ENCODE results near the gene PIEZO2.

PIEZO2 gene

DNA sequence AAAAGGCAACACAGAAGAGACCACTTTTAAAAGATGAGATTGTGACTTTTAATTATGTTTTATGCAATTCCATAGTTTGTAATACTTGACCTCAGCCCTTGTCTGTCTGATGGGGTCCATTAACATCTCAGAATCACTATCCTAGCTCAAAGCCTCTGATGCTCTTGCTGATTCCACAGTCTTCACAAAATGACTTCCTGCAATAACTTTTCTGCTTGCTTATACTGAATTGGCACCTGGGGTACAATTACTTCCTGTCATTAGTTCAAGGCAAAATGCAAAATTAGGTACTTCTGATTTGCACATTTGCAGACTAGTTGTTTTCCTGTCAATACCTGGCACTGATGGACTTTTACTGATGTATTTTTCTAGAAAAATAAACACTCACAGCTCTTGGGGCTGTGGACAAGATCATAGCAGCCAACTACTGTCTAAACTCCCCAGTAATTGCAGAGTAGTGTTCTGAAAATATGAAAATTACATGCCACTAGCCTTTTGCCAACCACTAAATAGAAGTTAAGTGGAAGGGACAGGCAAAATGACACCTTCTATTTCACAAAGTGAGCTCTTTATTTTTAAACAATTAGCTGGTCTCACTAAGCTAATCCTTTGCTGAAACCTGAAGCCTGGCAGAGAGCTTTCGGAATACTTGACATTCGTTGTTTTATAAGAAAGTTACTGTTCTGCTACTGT lies 129.1 kb downstream of the PIEZO2 start:
- H3K4me3 Mint-ChIP-seq = no peak overlapping the region
- no peak for DNase-seq
- no peaks in the 10 kb centered on the region for H3K36me3 Mint-ChIP-seq (ENCODE audit: low read depth)
- peaks cover 6% of the 10 kb centered on the region for H3K27me3 Mint-ChIP-seq (ENCODE audit: low read depth, poor library complexity)
- peaks cover 10% of the 10 kb centered on the region for H3K9me3 Mint-ChIP-seq
- H3K4me1 Mint-ChIP-seq = peaks cover 50% of the 10 kb centered on the region
- TF ChIP-seq, protein P1, sequence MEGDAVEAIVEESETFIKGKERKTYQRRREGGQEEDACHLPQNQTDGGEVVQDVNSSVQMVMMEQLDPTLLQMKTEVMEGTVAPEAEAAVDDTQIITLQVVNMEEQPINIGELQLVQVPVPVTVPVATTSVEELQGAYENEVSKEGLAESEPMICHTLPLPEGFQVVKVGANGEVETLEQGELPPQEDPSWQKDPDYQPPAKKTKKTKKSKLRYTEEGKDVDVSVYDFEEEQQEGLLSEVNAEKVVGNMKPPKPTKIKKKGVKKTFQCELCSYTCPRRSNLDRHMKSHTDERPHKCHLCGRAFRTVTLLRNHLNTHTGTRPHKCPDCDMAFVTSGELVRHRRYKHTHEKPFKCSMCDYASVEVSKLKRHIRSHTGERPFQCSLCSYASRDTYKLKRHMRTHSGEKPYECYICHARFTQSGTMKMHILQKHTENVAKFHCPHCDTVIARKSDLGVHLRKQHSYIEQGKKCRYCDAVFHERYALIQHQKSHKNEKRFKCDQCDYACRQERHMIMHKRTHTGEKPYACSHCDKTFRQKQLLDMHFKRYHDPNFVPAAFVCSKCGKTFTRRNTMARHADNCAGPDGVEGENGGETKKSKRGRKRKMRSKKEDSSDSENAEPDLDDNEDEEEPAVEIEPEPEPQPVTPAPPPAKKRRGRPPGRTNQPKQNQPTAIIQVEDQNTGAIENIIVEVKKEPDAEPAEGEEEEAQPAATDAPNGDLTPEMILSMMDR (IDR thresholded peaks at IDR 0.05) = no peak
- H3K27ac Mint-ChIP-seq = no peak overlapping the region

DNA sequence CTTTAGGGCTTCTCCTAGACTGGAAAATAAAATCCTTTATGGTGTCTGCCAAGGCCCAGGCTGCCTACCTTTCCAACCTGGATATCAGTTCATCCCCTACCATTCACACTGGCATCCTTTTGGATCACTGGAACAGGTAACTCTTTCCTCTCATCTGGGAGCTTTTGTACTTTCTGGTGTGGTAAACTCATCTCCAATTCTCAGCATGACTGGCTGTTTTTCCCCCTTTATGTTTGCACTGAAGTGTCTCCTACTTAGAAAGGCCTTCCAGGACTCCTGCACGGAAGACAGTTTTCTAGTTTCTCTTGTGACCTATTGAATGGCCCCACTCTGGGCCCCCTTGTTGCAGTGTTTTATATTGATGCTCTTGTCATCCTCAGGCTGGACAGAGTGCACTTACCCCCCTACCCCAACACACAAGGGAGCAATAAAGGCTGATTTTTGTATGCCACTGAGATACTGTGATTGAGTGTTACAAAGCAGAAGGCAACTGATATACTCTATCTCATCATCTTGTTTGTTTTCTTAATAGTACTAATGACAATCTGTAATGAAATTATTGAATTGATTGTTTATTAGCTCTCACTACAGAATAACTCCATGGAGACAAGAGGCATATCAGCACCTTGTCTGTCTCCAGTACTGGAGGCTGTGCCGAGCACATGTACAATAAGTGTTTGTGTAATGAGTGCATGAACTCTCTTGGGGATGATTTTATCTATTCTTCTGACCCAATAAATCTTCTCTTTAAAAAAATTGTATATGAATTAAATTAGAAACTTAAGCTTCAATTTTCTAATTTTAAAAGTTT lies 129.9 kb downstream of the PIEZO2 start:
- H3K27ac Mint-ChIP-seq = peak overlapping the region; percentile 60
- no peaks in the 10 kb centered on the region for H3K36me3 Mint-ChIP-seq (ENCODE audit: low read depth)
- H3K4me1 Mint-ChIP-seq = peaks cover 50% of the 10 kb centered on the region
- TF ChIP-seq, protein P1 (IDR thresholded peaks at IDR 0.05) = no peak
- H3K9me3 Mint-ChIP-seq = peaks cover 7% of the 10 kb centered on the region
- DNase-seq = no peak
- no peak overlapping the region for H3K4me3 Mint-ChIP-seq
- peaks cover 6% of the 10 kb centered on the region for H3K27me3 Mint-ChIP-seq (ENCODE audit: low read depth, poor library complexity)

DNA sequence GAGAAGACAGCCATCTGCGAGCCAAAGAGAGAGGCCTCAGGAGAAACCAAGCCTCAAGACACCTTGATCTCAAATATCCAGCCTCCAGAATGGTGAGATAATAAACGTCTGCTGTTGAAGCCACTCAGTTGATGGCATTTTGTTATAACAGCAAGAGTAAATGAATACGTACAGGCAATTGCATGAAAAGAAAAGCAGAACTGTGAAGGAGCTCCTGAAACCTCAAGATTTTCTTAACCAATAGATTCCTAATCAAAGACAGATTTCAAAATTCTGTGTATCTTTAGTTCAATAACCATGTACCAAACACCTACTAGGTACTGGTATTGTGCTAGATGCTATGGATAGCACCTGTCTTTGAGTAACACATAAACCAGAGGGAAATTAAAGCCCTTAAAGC lies 139.5 kb downstream of the PIEZO2 start:
- DNase-seq = no peak
- Mint-ChIP-seq H3K4me3 (no peak overlapping the region), H3K36me3 (ENCODE audit: low read depth) (no peaks in the 10 kb centered on the region), H3K4me1 (peaks cover 39% of the 10 kb centered on the region), H3K9me3 (no peaks in the 10 kb centered on the region), H3K27me3 (ENCODE audit: low read depth, poor library complexity) (peaks cover 4% of the 10 kb centered on the region), H3K27ac (no peak overlapping the region)
- TF ChIP-seq, protein P1 (IDR thresholded peaks at IDR 0.05) = no peak

DNA sequence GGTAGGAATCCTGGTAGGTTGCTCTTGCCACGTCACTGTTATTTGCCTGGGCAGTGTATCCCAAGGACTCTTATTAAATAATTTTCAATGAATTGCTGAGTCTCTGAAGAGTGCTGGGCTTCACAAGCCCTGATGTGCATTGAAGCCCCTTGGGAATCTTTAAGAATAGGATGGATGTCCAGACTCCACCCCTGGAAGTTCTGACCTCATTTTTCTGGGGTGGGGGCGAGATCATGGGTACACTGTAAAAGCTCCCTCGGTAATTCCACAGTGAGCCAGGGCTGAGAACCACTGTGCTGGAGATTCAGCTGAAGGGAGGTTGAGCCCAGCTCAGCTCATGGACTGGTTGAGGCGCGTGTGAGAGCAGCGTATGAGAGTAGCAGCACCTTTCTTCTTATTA lies 140.2 kb downstream of the PIEZO2 start:
- Mint-ChIP-seq H3K4me3 (no peak overlapping the region), H3K36me3 (ENCODE audit: low read depth) (no peaks in the 10 kb centered on the region), H3K27ac (no peak overlapping the region), H3K4me1 (peaks cover 46% of the 10 kb centered on the region), H3K9me3 (no peaks in the 10 kb centered on the region), H3K27me3 (ENCODE audit: low read depth, poor library complexity) (peaks cover 5% of the 10 kb centered on the region)
- TF ChIP-seq, protein P1 (IDR thresholded peaks at IDR 0.05) = no peak
- no peak for DNase-seq

DNA sequence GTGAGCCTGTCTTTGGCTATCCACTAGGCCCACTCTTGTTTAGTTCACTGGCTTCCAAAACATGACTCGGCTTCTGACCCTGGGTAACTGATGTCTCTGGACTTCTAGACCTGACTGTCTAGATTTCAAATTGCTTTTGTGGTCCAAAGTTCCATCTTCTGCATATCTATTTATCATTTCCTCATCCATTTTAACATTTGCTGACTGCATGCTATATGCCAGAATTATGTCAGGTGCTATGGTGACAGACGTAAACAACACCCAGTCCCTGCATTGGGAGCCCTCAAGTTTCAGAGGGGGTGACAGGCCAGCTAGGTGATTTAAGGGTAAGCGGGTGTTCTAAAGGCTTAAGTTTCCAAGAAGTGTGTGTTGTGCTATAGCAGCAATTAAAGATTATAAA lies 140.9 kb downstream of the PIEZO2 start:
- Mint-ChIP-seq H3K9me3 (no peaks in the 10 kb centered on the region), H3K4me3 (no peak overlapping the region)
- DNase-seq = no peak

More for the DNA sequence above, 140.9 kb downstream of the PIEZO2 start:
- TF ChIP-seq, protein P1 (IDR thresholded peaks at IDR 0.05) = no peak
- peaks cover 53% of the 10 kb centered on the region for H3K4me1 Mint-ChIP-seq
- peaks cover 7% of the 10 kb centered on the region for H3K27me3 Mint-ChIP-seq (ENCODE audit: low read depth, poor library complexity)
- H3K36me3 Mint-ChIP-seq (ENCODE audit: low read depth) = no peaks in the 10 kb centered on the region
- H3K27ac Mint-ChIP-seq = peak overlapping the region; percentile 95

Measured in nephron progenitor cell (in vitro differentiated cells).